Ishikawa (cell line): Measurements from ENCODE around the gene RPP14.

Experiments used
- CEBPB ChIP-seq: IDR thresholded peaks from 2 replicates; pipeline ENCODE4 v1.6.1; 2012
- CREB1 ChIP-seq: IDR thresholded peaks from 2 replicates; pipeline ENCODE4 v1.6.1; 2012; ENCODE audit warnings: low read depth
- EGR1 ChIP-seq: IDR thresholded peaks from 2 replicates; pipeline ENCODE4 v1.6.1; 2012
- EP300 ChIP-seq: IDR thresholded peaks from 2 replicates; pipeline ENCODE4 v1.6.1; 2012; ENCODE audit warnings: borderline replicate concordance
- FOXM1 ChIP-seq: IDR thresholded peaks from 2 replicates; pipeline ENCODE4 v1.6.1; 2012; ENCODE audit warnings: low read depth, borderline replicate concordance
- NFIC ChIP-seq: IDR thresholded peaks from 2 replicates; pipeline ENCODE4 v1.6.1; 2012
- RAD21 ChIP-seq: IDR thresholded peaks from 2 replicates; pipeline ENCODE4 v1.6.1; 2012; ENCODE audit warnings: low read depth
- TAF1 ChIP-seq: IDR thresholded peaks from 2 replicates; pipeline ENCODE4 v1.6.1; 2012; ENCODE audit warnings: low read depth, mild to moderate bottlenecking
- TCF12 ChIP-seq: IDR thresholded peaks from 2 replicates; pipeline ENCODE4 v1.6.1; 2012; ENCODE audit warnings: low read depth
- TEAD4 ChIP-seq: IDR thresholded peaks from 2 replicates; pipeline ENCODE4 v1.6.1; 2012
- YY1 ChIP-seq: IDR thresholded peaks from 2 replicates; pipeline ENCODE4 v1.6.1; 2012; ENCODE audit warnings: low read depth
- ZBTB7A ChIP-seq: IDR thresholded peaks from 2 replicates; pipeline ENCODE4 v1.6.1; 2012; ENCODE audit warnings: low read depth
- TF ChIP-seq, protein P1 (sequence below): IDR thresholded peaks from 2 replicates; pipeline ENCODE4 v1.6.1; 2012
- TF ChIP-seq, protein P2 (sequence below): IDR thresholded peaks from 2 replicates; pipeline ENCODE4 v1.6.1; 2012; ENCODE audit warnings: low read depth, mild to moderate bottlenecking
- TF ChIP-seq, protein P3 (sequence below): IDR thresholded peaks from 2 replicates; pipeline ENCODE4 v1.6.1; 2012

The RPP14 gene

DNA sequence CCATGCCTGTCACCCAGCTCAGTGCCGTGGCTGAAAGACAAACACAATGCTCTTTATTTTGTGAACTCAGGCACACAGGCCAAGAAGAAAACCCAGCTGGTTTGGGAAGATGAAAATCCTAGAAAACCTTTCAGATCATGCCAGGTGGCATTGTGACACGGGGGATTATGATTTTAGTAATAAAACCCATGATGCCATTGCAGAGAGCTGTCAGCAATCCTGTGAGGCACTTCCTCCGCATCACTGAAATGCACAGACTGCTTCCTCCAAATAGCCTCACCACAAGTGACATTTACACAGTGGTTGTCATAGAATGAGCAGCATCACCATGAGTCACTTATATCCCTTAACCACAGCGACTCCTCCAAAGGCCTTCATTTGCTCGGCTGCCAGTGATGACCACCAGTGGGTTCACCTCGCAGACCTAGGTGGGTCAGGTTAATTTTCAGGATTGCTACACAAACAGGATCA, 45.7 kb upstream of the RPP14 start:
- TF ChIP-seq FOXM1 (no peak), EP300 (no peak), NFIC (no peak), EGR1 (no peak), TEAD4 (no peak), TCF12 (no peak), RAD21 (no peak), CEBPB (no peak), ZBTB7A (no peak), TAF1 (no peak)
- TF ChIP-seq, protein P1, sequence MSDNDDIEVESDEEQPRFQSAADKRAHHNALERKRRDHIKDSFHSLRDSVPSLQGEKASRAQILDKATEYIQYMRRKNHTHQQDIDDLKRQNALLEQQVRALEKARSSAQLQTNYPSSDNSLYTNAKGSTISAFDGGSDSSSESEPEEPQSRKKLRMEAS = no peak
- TF ChIP-seq, protein P2, sequence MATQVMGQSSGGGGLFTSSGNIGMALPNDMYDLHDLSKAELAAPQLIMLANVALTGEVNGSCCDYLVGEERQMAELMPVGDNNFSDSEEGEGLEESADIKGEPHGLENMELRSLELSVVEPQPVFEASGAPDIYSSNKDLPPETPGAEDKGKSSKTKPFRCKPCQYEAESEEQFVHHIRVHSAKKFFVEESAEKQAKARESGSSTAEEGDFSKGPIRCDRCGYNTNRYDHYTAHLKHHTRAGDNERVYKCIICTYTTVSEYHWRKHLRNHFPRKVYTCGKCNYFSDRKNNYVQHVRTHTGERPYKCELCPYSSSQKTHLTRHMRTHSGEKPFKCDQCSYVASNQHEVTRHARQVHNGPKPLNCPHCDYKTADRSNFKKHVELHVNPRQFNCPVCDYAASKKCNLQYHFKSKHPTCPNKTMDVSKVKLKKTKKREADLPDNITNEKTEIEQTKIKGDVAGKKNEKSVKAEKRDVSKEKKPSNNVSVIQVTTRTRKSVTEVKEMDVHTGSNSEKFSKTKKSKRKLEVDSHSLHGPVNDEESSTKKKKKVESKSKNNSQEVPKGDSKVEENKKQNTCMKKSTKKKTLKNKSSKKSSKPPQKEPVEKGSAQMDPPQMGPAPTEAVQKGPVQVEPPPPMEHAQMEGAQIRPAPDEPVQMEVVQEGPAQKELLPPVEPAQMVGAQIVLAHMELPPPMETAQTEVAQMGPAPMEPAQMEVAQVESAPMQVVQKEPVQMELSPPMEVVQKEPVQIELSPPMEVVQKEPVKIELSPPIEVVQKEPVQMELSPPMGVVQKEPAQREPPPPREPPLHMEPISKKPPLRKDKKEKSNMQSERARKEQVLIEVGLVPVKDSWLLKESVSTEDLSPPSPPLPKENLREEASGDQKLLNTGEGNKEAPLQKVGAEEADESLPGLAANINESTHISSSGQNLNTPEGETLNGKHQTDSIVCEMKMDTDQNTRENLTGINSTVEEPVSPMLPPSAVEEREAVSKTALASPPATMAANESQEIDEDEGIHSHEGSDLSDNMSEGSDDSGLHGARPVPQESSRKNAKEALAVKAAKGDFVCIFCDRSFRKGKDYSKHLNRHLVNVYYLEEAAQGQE = no peak
- TF ChIP-seq, protein P3, sequence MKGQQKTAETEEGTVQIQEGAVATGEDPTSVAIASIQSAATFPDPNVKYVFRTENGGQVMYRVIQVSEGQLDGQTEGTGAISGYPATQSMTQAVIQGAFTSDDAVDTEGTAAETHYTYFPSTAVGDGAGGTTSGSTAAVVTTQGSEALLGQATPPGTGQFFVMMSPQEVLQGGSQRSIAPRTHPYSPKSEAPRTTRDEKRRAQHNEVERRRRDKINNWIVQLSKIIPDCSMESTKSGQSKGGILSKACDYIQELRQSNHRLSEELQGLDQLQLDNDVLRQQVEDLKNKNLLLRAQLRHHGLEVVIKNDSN = no peak

DNA sequence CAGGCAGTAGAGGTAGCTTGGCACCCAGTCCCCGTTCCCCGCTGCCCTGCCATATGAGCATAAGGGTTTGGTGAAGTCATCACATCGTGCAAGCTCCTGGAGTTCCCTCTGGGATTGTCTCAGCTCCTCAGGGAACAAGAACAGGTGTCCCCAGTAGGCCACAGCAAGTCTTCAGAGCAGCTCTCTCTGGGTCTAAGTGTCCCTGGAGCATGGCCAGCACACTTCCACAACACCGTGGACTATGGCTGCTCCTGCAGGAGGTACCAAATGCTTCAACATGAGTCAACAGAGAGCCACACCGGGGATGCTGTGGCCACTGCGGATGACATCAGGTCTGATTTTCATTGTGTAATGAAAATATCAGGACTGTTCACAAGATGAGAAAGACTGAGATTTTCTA, 45.3 kb upstream of the RPP14 start:
- TF ChIP-seq FOXM1 (no peak), EGR1 (no peak), TAF1 (no peak), CREB1 (no peak), TEAD4 (no peak), TCF12 (no peak), YY1 (no peak), NFIC (no peak), RAD21 (no peak), ZBTB7A (no peak), CEBPB (no peak), EP300 (no peak)
- TF ChIP-seq, protein P1 = no peak
- TF ChIP-seq, protein P3 = no peak
- TF ChIP-seq, protein P2 = no peak

DNA sequence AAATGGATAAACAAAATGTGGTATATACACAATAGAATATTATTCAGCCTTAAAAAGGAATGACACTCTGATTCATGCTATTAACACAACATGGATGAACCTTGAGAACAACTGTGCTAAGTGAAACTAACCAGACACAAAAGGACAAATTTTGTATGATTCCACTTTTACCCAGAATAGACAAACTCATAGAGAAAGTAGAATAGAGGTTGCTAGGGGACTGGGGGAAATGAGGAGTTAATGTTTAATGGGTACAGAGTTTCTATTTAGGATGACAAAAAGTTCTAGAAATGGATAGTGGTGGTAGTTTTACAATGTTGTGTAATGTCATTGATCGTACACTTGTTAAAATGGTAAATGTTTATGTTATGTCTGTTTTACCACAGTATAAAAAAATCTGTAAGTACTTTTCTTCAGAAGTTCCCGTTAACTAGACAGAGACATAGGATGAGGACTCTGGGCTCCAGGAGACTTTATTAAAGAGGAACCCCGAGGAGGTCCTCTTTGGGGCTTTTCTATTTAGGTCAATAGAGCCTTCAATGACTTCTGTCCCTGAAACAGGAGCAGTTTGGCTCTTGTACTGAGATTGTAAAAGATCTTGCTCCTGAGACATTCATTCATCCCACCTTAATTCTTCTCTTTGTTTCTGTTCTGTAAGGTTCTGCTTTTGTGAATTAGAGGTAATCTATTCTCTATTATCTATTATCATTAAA, 43.9 kb upstream of the RPP14 start:
- TF ChIP-seq TAF1 (no peak), NFIC (no peak), YY1 (no peak), TEAD4 (no peak), RAD21 (no peak), ZBTB7A (no peak), EP300 (no peak), TCF12 (no peak), CEBPB (no peak)
- TF ChIP-seq, protein P3 = no peak
- TF ChIP-seq, protein P1 = no peak

DNA sequence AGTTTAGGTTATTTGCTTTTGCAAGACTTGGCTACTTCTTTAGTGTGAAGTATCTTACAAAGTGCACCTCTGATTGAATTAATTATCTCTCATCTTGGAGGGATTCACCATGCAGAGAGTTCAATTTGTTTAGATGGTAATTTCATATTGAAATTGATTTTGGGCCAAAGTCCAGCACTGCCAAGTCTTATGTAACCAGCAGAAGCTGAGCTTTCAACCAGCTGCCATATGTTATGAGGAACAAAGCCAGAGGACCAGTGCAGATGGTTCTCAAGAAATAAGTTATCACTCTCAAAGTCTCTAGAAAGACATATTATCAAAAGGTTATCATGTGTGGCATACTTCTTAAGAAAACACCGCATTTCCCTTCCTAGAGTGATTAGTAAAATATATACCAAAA, 39.5 kb upstream of the RPP14 start:
- TF ChIP-seq, protein P2 = no peak
- TF ChIP-seq TCF12 (no peak), CEBPB (no peak)
- TF ChIP-seq, protein P3 = no peak
- TF ChIP-seq, protein P1 = no peak
